AG04450 (cell line): ENCODE data around the gene PARM1. TPM values are rescaled to one million over a fixed set of nuclear protein-coding genes. Genes with fewer than 3 reads are reported as not detected.

Experiments used
- CTCF ChIA-PET: fragments of 300-600, 350-600 bp; formaldehyde crosslinking; extraction: SDS; loops from one replicate; lab custom pipeline; 2022; ENCODE audit warnings: antibody characterized with exemption, inconsistent platforms; lab: Charles Lee
- POLR2A ChIA-PET: fragments of 350-600 bp; formaldehyde crosslinking; extraction: SDS; loops from one replicate; lab custom pipeline; 2021; ENCODE audit warnings: antibody characterized with exemption, inconsistent platforms; lab: Yijun Ruan, JAX
- DNase-seq: peaks from one replicate; pipeline ENCODE4 v3.0.0-alpha.2; 2011; ENCODE audit warnings: low read depth, low spot score
- H3K27ac ChIP-seq: one replicate; pipeline ENCODE4 v1.5.1; 2012; ENCODE audit warnings: low read depth, low read length, control low read depth
- H3K27me3 ChIP-seq: one replicate; pipeline ENCODE4 v1.6.0; 2012; ENCODE audit warnings: low read length; ENCODE audit not compliant: control insufficient read depth, insufficient read depth
- H3K4me3 ChIP-seq: 2 replicates; pipeline ENCODE4 v1.5.1; 2011; ENCODE audit warnings: mild to moderate bottlenecking, low read depth, low read length, control low read depth
- H3K9me3 ChIP-seq: 2 replicates; pipeline ENCODE4 v1.5.1; 2012; ENCODE audit warnings: low read length; ENCODE audit not compliant: control insufficient read depth, insufficient read depth
- CTCF ChIP-seq: IDR thresholded peaks from 2 replicates; pipeline ENCODE4 v1.5.1; 2011; ENCODE audit warnings: low read depth, low read length, control low read depth, inconsistent platforms
- polyA plus RNA-seq: library from polyadenylated mRNA; depleted of rRNA; stranded (reverse); fragments of >200 nt; gene quantifications from 2 replicates; pipeline ENCODE4 v1.2.3, GENCODE V29; 2011

The PARM1 gene
- polyA plus RNA-seq, 1 experiment = 0.10 TPM

- H3K27ac ChIP-seq = no peak overlapping the region
- DNase-seq = no peak
- no peak for TF ChIP-seq CTCF
- peaks cover 9% of the 10 kb centered on the region for H3K27me3 ChIP-seq
- H3K9me3 ChIP-seq = no peaks in the 10 kb centered on the region
- CTCF ChIA-PET = no interaction called here
- POLR2A ChIA-PET = no interaction called here
- H3K4me3 ChIP-seq = no peak overlapping the region
Observed at GRCh38 chr4:74926007-74926406, 6.9 kb upstream of the PARM1 start.

GRCh38 chr4:74930162-74930561, 2.8 kb upstream of the PARM1 start:
- ChIA-PET POLR2A (no interaction called here), CTCF (no interaction called here)
- no peak for TF ChIP-seq CTCF
- Histone ChIP-seq H3K9me3 (peaks cover 6% of the 10 kb centered on the region; the same call in 1 of the 2 replicates), H3K27ac (no peak overlapping the region), H3K4me3 (no peak overlapping the region), H3K27me3 (peaks cover 36% of the 10 kb centered on the region)
- no peak for DNase-seq

GRCh38 chr4:74931376-74931775, 1.5 kb upstream of the PARM1 start:
- TF ChIP-seq CTCF = no peak
- CTCF ChIA-PET = interaction anchor here (2.3 kb wide), 1 partner anchor 559 kb away, joined by 16 read pairs; no protein-coding TSS in a partner anchor
- Histone ChIP-seq H3K27me3 (peaks cover 42% of the 10 kb centered on the region), H3K9me3 (peaks cover 6% of the 10 kb centered on the region; the same call in 1 of the 2 replicates), H3K27ac (no peak overlapping the region), H3K4me3 (no peak overlapping the region)
- DNase-seq = no peak
- POLR2A ChIA-PET = no interaction called here

GRCh38 chr4:74932010-74932409, 906 bp upstream of the PARM1 start:
- peaks cover 45% of the 10 kb centered on the region for H3K27me3 ChIP-seq
- DNase-seq = no peak
- H3K4me3 ChIP-seq = no peak overlapping the region
- POLR2A ChIA-PET = no interaction called here
- no peak for TF ChIP-seq CTCF
- peaks cover 6% of the 10 kb centered on the region; the same call in 1 of the 2 replicates for H3K9me3 ChIP-seq
- CTCF ChIA-PET = interaction anchor here (0.7 to 2.3 kb wide), 10 partner anchors 12 to 561 kb away, joined by 3 to 16 read pairs (median 4); no protein-coding TSS in a partner anchor
- no peak overlapping the region for H3K27ac ChIP-seq

- peaks cover 6% of the 10 kb centered on the region; the same call in 1 of the 2 replicates for H3K9me3 ChIP-seq
- CTCF ChIA-PET = interaction anchor here (0.6 to 2.3 kb wide), 8 partner anchors 10 to 678 kb away, joined by 4 to 16 read pairs (median 6); no protein-coding TSS in a partner anchor
Observed at GRCh38 chr4:74933562-74934015, 673 bp downstream of the PARM1 start.

More at GRCh38 chr4:74933562-74934015, 673 bp downstream of the PARM1 start:
- Histone ChIP-seq H3K4me3 (peak overlapping the region; percentile 55), H3K27me3 (peaks cover 45% of the 10 kb centered on the region), H3K27ac (no peak overlapping the region)
- POLR2A ChIA-PET = no interaction called here
- no peak for DNase-seq
- TF ChIP-seq CTCF = no peak
